IPS-18c (cell line): ENCODE data around the gene APBB2.

Source experiments
- H3K4me3 ChIP-seq: 2 replicates; pipeline ENCODE4 v1.7.0; 2013; ENCODE audit warnings: low read depth, mild to moderate bottlenecking, low read length, moderate library complexity; ENCODE audit not compliant: insufficient read depth
- H3K9me3 ChIP-seq: one replicate; pipeline ENCODE4 v1.6.1; 2013; ENCODE audit warnings: mild to moderate bottlenecking, low read length, moderate library complexity; ENCODE audit not compliant: control insufficient read depth, insufficient read depth

The APBB2 gene

GRCh38 chr4:40878548-40879055 is 335.7 kb downstream of the APBB2 start:
- Histone ChIP-seq H3K4me3 (no peak overlapping the region), H3K9me3 (peaks cover 1% of the 10 kb centered on the region)

- Histone ChIP-seq H3K4me3 (no peak overlapping the region), H3K9me3 (no peaks in the 10 kb centered on the region)
Observed at GRCh38 chr4:40877081-40877480, 337.3 kb downstream of the APBB2 start.

- Histone ChIP-seq H3K4me3 (no peak overlapping the region), H3K9me3 (no peaks in the 10 kb centered on the region)
Observed at GRCh38 chr4:40875507-40876150, 338.7 kb downstream of the APBB2 start.

GRCh38 chr4:40874901-40875300 is 339.4 kb downstream of the APBB2 start:
- Histone ChIP-seq H3K9me3 (no peaks in the 10 kb centered on the region), H3K4me3 (no peak overlapping the region)

DNA sequence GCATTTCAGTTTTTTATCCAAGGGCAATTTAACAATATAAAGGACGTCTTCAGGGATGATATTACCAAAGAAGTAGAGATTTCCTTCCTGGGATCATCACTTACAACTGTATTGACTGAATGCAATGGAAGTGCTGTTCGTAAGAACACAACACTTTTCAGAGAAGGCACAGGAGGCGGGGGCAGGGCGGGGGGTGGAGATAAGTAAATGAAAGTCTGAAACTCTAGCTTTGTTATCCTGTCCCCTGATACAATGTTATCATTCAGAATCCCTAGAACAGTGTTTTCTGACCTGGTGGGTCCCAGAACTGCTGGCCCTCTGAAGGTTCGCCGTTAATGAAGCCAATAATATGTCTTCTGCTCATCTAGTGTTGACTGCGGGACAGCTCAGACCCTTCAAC is 340.0 kb downstream of the APBB2 start:
- Histone ChIP-seq H3K4me3 (no peak overlapping the region), H3K9me3 (no peaks in the 10 kb centered on the region)

DNA sequence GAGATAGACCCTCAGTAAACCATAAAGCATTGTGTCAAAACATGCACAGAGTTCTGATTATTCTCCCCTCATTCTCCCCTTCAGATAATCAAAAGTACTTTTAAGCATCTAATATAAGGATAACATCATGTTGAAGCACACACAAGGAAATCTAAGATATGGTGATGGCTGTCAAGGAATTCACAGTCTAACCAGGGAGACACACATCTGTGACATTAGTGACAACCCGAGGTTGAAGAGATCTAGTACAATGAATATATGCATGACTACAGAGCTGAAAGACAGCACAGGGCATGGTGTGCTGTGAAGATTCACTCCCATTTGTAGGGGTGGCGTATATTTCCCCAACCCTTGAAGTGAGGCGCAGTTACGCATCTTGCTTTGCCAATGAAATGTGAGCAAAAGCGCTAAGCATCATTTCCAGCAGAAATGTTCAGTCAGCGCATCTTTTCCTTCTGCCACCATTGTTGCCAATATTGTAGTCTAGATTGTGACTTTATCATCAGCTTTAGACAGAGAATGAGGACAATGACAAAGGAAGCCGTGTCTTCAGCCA is 342.6 kb downstream of the APBB2 start:
- no peak overlapping the region for H3K4me3 ChIP-seq
- no peaks in the 10 kb centered on the region for H3K9me3 ChIP-seq

DNA sequence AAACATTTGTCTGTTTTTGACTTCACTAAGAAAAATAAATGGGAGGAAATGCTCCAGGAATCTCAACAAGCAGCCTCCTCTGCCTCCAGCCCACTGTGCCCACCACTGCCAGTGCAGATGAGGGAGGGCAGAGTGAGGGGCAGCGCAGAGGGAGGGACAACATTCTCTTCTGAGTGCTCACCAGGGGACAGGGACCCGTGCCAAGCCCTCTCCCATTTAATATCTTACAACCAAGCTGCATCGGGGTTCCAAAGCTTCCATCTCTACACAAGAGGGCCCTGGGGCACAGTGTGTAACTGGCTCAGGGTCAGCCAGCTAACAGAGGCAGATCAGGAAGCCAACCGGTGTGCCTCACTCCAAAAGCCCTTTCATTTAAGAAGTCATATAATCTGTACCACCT is 344.2 kb downstream of the APBB2 start:
- no peaks in the 10 kb centered on the region for H3K9me3 ChIP-seq
- H3K4me3 ChIP-seq = no peak overlapping the region

DNA sequence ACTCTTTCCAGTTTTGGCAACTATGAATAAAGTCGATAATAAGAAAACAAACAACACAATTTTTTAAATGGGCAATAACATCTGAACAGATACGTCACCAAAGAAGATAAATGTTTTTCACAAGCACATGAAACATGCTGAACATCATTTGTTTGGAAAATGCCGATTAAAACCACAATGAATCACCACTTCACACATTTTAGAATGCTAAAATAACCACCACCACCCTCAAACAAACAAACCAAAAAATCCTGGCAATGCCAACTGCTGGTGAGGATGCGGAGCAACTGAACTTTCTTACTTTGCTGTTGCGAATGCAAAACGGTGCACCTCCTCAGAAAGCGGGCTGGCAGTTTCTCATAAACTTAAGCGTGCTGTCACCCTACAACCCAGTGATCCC is 348.6 kb downstream of the APBB2 start:
- Histone ChIP-seq H3K9me3 (no peaks in the 10 kb centered on the region), H3K4me3 (no peak overlapping the region)

- H3K9me3 ChIP-seq = no peaks in the 10 kb centered on the region
- no peak overlapping the region for H3K4me3 ChIP-seq
Observed at GRCh38 chr4:40864531-40864930, 349.8 kb downstream of the APBB2 start.

GRCh38 chr4:40858962-40859361 is 355.4 kb downstream of the APBB2 start:
- H3K9me3 ChIP-seq = no peaks in the 10 kb centered on the region
- H3K4me3 ChIP-seq = no peak overlapping the region

DNA sequence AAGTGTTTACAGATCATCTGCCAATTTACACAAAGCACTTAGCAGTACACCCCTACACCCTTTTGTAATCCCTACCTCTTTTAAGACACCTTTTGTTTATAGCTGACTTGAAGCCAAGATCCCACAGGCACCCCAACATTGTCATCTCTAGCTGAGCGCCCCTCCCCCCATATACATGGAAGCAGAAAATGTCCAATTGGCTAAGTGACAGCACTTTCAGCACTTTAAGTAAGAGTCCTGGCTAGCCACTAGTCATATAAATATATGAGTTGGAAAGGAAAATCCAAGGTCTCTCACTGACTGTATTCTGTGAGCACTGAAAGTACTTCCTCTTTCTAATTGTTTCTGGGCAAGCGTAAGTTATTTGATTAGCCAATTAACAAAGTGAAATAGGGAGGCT is 356.4 kb downstream of the APBB2 start:
- H3K9me3 ChIP-seq = no peaks in the 10 kb centered on the region

DNA sequence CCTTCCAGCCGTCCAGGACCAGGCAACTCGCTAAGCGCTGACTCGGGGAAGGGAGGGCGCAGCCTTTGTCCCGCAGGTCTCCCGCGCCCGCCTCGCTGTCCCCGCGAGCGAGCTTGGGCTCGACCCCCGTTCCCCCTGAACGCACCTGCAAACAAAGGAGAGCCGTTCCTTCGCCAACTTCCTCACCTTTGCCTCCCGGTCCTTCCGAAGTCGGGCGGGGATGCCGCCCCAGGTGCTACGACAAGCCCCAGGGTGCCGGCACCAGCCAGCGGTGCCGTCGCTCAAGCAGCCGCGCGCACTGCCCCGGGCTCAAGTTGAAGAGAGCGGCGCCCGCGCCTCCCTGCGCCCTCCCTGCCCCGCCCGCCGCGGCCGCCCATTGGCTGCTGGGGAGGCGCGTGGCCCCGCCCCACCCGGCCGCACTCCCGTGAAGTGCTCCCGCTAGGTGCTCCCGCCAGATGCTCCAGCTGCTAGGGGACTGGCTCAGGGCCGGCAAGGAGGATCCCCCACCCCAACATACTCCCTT is 357.4 kb downstream of the APBB2 start:
- peak overlapping the region; percentile 93 for H3K4me3 ChIP-seq
- H3K9me3 ChIP-seq = no peaks in the 10 kb centered on the region

More for the DNA sequence above, 356.4 kb downstream of the APBB2 start:
- no peak overlapping the region for H3K4me3 ChIP-seq

- H3K4me3 ChIP-seq = peak overlapping the region; percentile 93
- no peaks in the 10 kb centered on the region for H3K9me3 ChIP-seq
Observed at GRCh38 chr4:40856277-40856839, 358.0 kb downstream of the APBB2 start.

DNA sequence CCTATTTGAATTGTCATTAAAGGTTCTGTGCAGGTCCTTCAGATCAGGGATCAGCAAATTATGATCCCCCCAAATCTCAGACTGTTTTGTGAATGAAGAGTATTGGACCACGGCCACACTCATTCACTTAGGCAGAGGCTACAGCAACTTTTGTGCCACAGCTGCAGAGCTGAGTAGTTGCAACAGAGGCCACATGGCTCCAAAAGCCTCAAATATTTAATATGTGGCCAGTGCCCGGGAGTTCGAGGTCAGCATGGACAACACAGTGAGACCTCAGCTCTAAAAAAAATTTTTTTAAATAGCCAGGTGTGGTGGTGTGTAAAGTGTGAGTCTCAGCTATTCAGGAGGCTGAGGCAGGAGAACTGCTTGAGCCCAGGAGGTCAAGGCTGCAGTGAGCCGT is 363.8 kb downstream of the APBB2 start:
- Histone ChIP-seq H3K9me3 (no peaks in the 10 kb centered on the region), H3K4me3 (no peak overlapping the region)

- no peak overlapping the region for H3K4me3 ChIP-seq
- no peaks in the 10 kb centered on the region for H3K9me3 ChIP-seq
Observed at GRCh38 chr4:40848940-40849339, 365.4 kb downstream of the APBB2 start.

GRCh38 chr4:40848251-40848650 is 366.1 kb downstream of the APBB2 start:
- Histone ChIP-seq H3K4me3 (no peak overlapping the region), H3K9me3 (no peaks in the 10 kb centered on the region)

DNA sequence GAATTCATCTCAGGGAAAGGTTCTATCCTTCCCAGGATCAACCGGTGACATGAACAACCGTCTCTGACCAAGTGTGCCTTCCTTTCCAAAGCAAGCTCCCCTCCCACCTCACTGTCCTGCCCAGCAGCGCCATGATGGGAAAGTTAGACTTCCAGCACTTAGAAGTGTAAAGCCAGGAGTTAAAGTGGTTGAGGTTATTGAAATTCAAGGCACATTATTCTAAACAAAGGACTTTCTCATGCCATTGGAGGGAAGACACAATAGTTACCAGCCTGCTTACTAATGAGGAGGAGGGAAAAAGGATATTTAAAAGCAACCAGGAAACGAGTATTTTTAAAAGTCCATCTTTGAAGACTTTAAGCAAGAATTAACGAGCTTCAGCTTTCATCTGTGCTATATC is 367.8 kb downstream of the APBB2 start:
- Histone ChIP-seq H3K4me3 (no peak overlapping the region), H3K9me3 (no peaks in the 10 kb centered on the region)

DNA sequence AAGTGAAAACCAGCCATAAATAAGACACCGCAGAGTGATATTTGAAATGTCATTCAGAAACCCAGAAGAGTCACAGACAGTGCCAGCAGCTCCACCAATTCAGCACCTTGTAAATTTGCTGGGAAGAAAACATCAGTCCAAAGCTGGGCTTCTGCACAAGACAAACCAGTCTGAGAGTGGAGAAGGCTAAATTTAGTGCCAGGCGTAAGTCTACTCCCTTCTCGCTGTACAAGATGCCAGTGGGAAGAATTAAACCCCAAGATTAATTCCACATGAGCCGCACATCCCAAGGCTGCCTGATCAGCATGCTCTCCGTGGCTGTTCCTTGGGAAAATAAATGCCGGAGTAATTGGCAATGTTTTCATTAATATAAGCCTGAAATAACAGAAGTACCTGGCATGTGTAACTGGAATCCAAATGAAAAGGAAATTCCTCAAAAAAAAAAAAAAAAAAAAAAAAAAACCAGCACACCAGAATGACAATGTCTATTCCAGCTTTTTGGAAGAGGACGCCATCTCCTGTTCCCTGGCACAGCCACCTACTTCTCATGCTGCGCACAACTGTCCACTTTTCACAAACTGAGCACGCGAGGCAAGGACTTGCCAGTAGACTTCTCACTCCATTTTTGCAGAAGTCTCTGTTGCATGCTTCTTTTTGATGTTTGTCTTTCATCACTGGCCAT is 369.0 kb downstream of the APBB2 start:
- no peak overlapping the region for H3K4me3 ChIP-seq

More for the DNA sequence above, 369.0 kb downstream of the APBB2 start:
- H3K9me3 ChIP-seq = no peaks in the 10 kb centered on the region
